Erythroblast (primary cell): ENCODE measurements around the gene NDUFV2.

Source experiments
- GATA1 ChIP-seq: IDR thresholded peaks from 2 replicates; pipeline ENCODE4 v1.6.1; 2011; ENCODE audit warnings: low read depth, mild to moderate bottlenecking, control low read depth, low read length, moderate library complexity
- POLR2A ChIP-seq: IDR thresholded peaks from 2 replicates; pipeline ENCODE4 v1.6.1; 2011; ENCODE audit warnings: mild to moderate bottlenecking, low read length

- TF ChIP-seq POLR2A (no peak), GATA1 (no peak)
These were observed 46.9 kb upstream of the NDUFV2 start for GRCh38 chr18:9055626-9056025.
